Dendritic cell treated with granulocyte-macrophage colony-stimulating factor and Interleukin-4, amounts not matched to agents 40 ng/mL and 50 ng/mL, for 4 days (primary cell): ENCODE data around the gene UQCRC2.
A peak's percentile ranks its signal among the peaks of the same experiment; 100 is the strongest.
"Not testable (repeated sequence)": the region's sequence is repeated elsewhere in the genome, so short reads cannot be mapped to it uniquely, and the experiment has no call there.

Experiments used
- H3K27ac Mint-ChIP-seq: one replicate; pipeline ENCODE4 v1.8.0; 2022; ENCODE audit warnings: mild to moderate bottlenecking, mixed read lengths
- H3K27me3 Mint-ChIP-seq: one replicate; pipeline ENCODE4 v1.8.0; 2022; ENCODE audit warnings: mild to moderate bottlenecking, mixed read lengths
- H3K36me3 Mint-ChIP-seq: one replicate; pipeline ENCODE4 v1.8.0; 2022; ENCODE audit warnings: low read depth, mixed read lengths
- H3K4me1 Mint-ChIP-seq: one replicate; pipeline ENCODE4 v1.8.0; 2022; ENCODE audit warnings: low read depth, mixed read lengths
- H3K4me3 Mint-ChIP-seq: one replicate; pipeline ENCODE4 v1.8.0; 2022; ENCODE audit warnings: mild to moderate bottlenecking, moderate library complexity, mixed read lengths
- H3K9me3 Mint-ChIP-seq: one replicate; pipeline ENCODE4 v1.8.0; 2022; ENCODE audit warnings: mixed read lengths
- intact Hi-C: fragments of 100-400 bp; cut with micrococcal nuclease; formaldehyde crosslinking; loops from one replicate; pipeline ENCODE4 v1.15.0; 2022

Gene UQCRC2

DNA sequence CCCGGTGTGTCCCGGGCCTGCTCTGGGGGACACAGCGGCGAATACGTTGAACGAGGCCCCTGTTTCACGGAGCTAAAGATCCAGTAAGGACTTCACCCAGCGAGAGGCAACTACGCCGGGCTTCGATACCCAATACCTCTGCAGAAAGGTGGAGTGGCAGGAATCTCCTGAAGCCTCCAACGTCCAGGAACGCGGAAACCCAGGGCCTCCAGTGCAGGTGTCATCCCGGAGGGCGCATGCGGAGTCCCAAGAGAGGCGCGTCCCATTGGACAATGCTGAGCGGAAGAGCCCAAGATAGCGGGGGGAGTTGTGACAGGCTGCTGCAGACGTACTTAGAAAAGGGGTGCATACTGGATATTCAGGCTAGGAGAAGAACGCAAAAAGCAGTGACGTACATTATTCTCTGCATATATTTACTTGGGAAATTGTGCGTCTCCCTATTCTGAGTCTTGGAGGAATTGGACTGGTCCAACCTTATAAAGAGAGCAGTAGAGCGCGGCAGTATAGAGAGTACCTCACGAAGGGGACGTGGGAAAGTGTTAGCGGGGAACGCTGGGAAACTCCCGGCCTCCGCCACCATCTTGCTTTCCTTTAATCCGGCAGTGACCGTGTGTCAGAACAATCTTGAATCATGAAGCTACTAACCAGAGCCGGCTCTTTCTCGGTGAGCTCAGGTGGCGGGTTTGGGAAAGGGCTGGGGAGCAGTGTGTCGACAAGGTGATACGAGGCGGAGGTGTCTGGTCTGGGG lies at the start of gene UQCRC2:
TSS of gene UQCRC2 (plus strand) at position 569 of the 748 bp plus-strand sequence. CDS start at position 632, 63 bp downstream.
- H3K27ac Mint-ChIP-seq: peak within 1 kb of the TSS; percentile 100
- peaks cover 55% of the 10 kb centered on the region for H3K36me3 Mint-ChIP-seq
- H3K4me1 Mint-ChIP-seq: peaks cover 32% of the 10 kb centered on the region
- H3K27me3 Mint-ChIP-seq: no peaks in the 10 kb centered on the region
- no peaks in the 10 kb centered on the region for H3K9me3 Mint-ChIP-seq
- peak within 1 kb of the TSS; percentile 93 for H3K4me3 Mint-ChIP-seq
- intact Hi-C loops: loop anchor here (5.0 kb wide), 1 partner anchor 234 kb away; no protein-coding TSS in a partner anchor

DNA sequence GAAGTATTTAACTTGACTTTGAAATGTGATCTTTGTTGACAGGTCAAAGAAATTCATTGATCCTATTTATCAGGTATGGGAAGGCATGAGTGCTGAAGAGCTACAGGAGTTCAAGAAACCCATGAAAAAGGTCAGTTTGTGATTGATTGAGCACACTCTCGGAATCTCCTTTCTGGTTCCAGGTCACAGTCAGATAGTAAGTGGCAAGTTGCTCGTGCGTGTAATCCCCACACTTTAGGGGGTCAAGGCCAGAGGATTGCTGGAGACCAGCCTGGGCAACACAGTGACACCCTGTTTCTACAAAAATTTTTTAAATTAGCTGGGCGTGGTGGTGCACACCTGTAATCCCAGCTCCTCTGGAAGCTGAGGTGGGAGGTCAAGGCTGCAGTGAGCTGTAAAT lies 20.5 kb upstream of the UQCRC2 start:
- H3K4me1 Mint-ChIP-seq: peaks cover 17% of the 10 kb centered on the region
- H3K36me3 Mint-ChIP-seq, H3K27me3 Mint-ChIP-seq, H3K4me3 Mint-ChIP-seq, H3K9me3 Mint-ChIP-seq, H3K27ac Mint-ChIP-seq, intact Hi-C loops: not testable (repeated sequence)

DNA sequence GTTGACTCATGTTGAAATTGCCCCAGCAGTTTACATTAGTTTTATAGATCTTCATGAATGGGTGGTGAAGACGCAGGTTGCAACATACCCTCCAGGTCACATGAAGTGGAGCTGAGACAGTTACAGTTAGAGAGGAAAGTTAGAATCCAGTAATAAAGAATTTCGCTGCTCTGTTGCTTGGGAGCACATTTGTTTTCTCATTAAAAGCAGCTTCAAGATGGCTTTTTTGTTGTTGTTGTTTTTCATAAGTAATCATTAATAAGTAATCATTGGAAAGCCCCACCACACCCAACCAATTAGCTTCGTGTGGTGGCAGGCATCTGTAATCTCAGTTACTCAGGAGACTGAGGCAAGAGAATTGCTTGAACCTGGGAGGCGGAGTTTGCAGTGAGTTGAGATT lies 19.8 kb upstream of the UQCRC2 start:
- H3K36me3 Mint-ChIP-seq, H3K9me3 Mint-ChIP-seq, H3K27me3 Mint-ChIP-seq, H3K27ac Mint-ChIP-seq, intact Hi-C loops, H3K4me3 Mint-ChIP-seq: not testable (repeated sequence)
- peaks cover 19% of the 10 kb centered on the region for H3K4me1 Mint-ChIP-seq

DNA sequence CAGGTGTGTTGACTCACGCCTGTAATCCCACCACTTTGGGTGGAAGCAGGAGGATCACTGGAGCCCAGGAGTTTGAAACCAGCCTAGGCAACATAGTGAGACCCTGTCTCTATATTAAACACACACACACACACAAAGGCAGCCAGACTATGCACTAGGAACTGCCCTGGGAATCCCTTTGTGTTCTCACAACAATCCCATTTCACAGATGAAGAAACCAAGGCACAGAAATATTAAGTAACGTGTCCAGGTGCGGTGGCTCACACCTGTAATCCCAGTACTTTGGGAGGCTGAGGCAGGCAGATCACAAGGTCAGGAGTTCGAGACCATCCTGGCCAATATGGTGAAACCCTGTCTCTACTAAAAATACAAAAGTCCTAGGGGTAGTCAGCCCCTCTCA lies 19.4 kb upstream of the UQCRC2 start:
- peaks cover 19% of the 10 kb centered on the region for H3K4me1 Mint-ChIP-seq
- H3K4me3 Mint-ChIP-seq, H3K27ac Mint-ChIP-seq, H3K9me3 Mint-ChIP-seq, H3K27me3 Mint-ChIP-seq, intact Hi-C loops, H3K36me3 Mint-ChIP-seq: not testable (repeated sequence)

GRCh38 chr16:21936216-21936615 lies 16.9 kb upstream of the UQCRC2 start:
- H3K9me3 Mint-ChIP-seq, H3K4me3 Mint-ChIP-seq, intact Hi-C loops, H3K27me3 Mint-ChIP-seq, H3K36me3 Mint-ChIP-seq, H3K27ac Mint-ChIP-seq: not testable (repeated sequence)
- H3K4me1 Mint-ChIP-seq: peaks cover 19% of the 10 kb centered on the region

DNA sequence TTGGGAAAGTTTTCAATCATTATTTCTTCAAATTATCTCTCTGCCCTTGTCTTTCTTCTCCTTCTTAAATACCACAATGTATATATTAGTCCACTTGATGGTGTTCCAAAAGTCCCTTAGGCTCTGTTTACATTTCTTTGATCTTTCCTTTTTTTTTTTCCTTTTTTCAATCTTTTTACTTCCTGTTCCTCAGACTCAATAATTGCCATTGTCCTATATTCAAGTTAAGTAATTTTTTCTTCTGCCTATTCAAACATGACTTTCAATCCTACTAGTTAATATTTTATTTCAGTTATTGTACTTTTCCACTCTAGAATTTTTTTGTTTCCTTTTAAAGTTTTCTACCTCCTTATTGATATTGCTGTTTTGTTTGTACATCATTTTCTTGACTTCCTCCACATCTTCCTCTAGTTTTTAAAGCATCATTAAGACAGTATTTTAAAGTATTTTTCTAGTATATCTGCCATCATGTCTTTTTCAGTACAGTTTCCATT lies 15.8 kb upstream of the UQCRC2 start:
- Mint-ChIP-seq H3K27ac (no peak overlapping the region), H3K4me1 (peaks cover 19% of the 10 kb centered on the region), H3K27me3 (peaks cover 4% of the 10 kb centered on the region), H3K9me3 (no peaks in the 10 kb centered on the region), H3K4me3 (no peak overlapping the region), H3K36me3 (no peaks in the 10 kb centered on the region)
- intact Hi-C loops: no loop called here

DNA sequence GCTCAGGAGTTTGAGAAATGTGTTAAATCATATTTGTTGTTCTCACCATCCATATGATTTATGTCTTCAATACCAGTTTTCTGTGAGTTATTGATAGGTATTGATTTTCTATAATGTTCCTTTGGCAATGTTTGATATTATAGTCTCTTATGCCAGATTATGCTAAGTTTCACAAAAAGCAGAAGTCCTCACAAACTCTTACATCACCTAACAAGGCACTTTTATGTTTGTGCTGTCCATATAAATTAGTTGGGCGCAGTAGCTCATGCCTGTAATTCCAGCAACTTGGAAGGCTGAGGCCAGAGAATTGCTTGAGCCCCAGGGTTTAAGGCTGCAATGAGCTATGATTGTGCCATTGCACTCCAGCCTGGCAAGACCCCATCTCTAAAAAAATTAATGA lies 12.6 kb upstream of the UQCRC2 start:
- Mint-ChIP-seq H3K27me3 (no peaks in the 10 kb centered on the region), H3K4me3 (no peak overlapping the region), H3K9me3 (no peaks in the 10 kb centered on the region), H3K36me3 (no peaks in the 10 kb centered on the region), H3K4me1 (peaks cover 9% of the 10 kb centered on the region), H3K27ac (no peak overlapping the region)
- intact Hi-C loops: no loop called here

DNA sequence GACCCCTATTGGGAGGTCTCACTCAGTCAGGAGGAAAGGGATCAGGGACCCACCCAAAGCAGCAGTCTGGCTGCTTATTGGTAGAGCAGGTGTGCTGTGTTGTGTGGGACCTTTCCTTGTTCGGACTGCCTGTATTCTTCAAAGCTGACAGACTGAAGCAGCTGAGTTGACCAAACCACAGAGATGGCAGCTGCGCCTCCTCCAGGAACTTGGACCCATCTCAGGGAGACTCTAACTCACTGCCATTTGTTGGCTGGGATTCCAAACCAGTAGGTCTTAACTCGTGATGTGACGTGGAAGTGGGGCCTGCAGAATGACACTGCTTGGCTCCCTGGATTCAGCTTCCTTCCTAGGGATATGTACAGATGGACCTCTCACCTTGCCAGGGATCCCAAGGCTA lies 9.6 kb upstream of the UQCRC2 start:
- Mint-ChIP-seq H3K4me1 (no peaks in the 10 kb centered on the region), H3K27ac (no peak overlapping the region), H3K9me3 (no peaks in the 10 kb centered on the region), H3K36me3 (peaks cover 3% of the 10 kb centered on the region), H3K27me3 (peaks cover 2% of the 10 kb centered on the region), H3K4me3 (no peak overlapping the region)
- intact Hi-C loops: no loop called here

- H3K9me3 Mint-ChIP-seq: no peaks in the 10 kb centered on the region
- intact Hi-C loops: no loop called here
- no peak overlapping the region for H3K27ac Mint-ChIP-seq
- peaks cover 2% of the 10 kb centered on the region for H3K27me3 Mint-ChIP-seq
- peaks cover 13% of the 10 kb centered on the region for H3K4me1 Mint-ChIP-seq
- H3K36me3 Mint-ChIP-seq: peaks cover 14% of the 10 kb centered on the region
- no peak overlapping the region for H3K4me3 Mint-ChIP-seq
Measured at GRCh38 chr16:21946889-21947635, 6.1 kb upstream of the UQCRC2 start.

- Mint-ChIP-seq H3K4me1 (peaks cover 21% of the 10 kb centered on the region), H3K4me3 (no peak overlapping the region), H3K36me3 (peaks cover 30% of the 10 kb centered on the region), H3K27ac (no peak overlapping the region), H3K27me3 (peaks cover 2% of the 10 kb centered on the region), H3K9me3 (no peaks in the 10 kb centered on the region)
- intact Hi-C loops: loop anchor here (5.0 kb wide), 1 partner anchor 238 kb away; no protein-coding TSS in a partner anchor
Measured at GRCh38 chr16:21949713-21950260, 3.4 kb upstream of the UQCRC2 start.

DNA sequence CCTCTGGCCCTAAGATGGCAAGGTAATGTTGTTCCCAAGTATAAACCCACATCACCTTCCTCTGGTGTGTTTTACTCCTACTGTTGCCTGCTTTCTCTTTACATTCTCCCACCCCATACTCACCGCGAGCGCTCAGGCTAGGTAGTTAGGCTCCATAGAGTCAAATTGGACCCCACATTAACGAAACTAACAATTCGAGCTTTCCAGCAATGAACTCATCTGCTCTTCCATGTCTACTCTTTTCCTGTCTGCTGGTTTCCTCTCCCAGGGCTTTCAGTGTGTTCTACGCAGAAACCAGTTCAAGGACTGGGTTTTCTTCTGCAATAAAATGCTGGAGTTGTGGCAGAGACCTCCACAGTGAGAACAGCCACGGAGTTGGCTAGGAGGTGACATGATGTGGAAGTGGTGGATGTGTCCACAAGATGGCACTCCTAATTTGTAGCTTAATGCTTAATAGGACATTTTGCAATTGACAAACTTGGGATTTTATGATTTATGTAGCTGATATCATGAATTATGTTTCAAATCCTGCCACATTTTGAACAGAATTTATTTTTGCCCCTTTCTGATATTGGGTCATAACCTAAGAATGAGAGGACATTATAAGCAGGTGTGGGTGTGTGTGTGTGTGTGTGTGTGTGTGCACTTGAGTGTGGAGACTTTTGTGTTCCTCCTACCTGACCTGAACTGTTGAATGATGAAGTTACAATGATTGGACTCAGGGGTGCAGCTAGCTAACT lies 2.2 kb upstream of the UQCRC2 start:
- Mint-ChIP-seq H3K9me3 (no peaks in the 10 kb centered on the region), H3K27me3 (peaks cover 2% of the 10 kb centered on the region), H3K27ac (peak overlapping the region; percentile 44), H3K4me3 (no peak overlapping the region), H3K36me3 (peaks cover 35% of the 10 kb centered on the region), H3K4me1 (peaks cover 21% of the 10 kb centered on the region)
- intact Hi-C loops: loop anchor here (5.0 kb wide), 1 partner anchor 236 kb away; no protein-coding TSS in a partner anchor

DNA sequence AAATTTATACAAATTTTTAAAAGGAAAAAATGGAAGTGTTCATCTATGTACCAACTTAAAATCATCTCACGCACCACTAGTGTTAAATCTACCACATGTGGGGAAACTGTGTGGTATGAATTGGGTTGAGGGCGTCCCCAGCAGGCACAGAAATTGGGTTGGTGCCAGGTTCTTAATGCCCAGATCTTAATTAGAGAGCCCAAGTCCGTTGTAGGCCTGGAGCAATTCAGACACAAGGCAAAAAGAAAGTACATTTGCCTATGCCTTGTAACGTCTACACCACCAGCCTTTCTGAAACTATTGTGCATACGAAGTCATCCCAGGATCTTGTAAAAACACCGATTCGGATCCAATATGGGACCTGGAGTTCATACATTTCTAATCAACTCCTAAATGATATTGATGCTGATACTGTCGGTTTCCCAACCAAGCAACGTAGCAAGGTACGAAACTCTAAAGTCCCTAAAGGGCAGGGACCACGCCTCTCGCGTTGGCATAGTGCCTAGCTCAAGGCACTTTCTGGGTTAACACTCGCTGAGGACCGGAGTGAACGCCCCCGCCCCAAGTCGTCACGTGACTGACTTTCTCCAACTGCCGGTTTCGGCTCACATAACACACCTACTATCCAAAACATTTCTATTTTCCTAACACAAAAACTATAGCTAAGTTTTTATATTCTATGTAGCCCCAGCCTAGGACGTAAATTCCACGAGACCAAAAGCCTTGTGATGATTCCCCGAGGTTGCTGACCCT lies 945 bp upstream of the UQCRC2 start:
- intact Hi-C loops: loop anchor here (5.0 kb wide), 1 partner anchor 235 kb away; no protein-coding TSS in a partner anchor
- H3K27me3 Mint-ChIP-seq: peaks cover 2% of the 10 kb centered on the region
- peak overlapping the region; percentile 100 for H3K27ac Mint-ChIP-seq
- peak overlapping the region; percentile 93 for H3K4me3 Mint-ChIP-seq
- peaks cover 48% of the 10 kb centered on the region for H3K36me3 Mint-ChIP-seq
- H3K9me3 Mint-ChIP-seq: no peaks in the 10 kb centered on the region
- H3K4me1 Mint-ChIP-seq: peaks cover 25% of the 10 kb centered on the region

GRCh38 chr16:21953541-21953902 lies 361 bp downstream of the UQCRC2 start:
- no peaks in the 10 kb centered on the region for H3K27me3 Mint-ChIP-seq
- H3K4me3 Mint-ChIP-seq: peak overlapping the region; percentile 93
- peaks cover 32% of the 10 kb centered on the region for H3K4me1 Mint-ChIP-seq
- H3K36me3 Mint-ChIP-seq: peaks cover 59% of the 10 kb centered on the region
- intact Hi-C loops: loop anchor here (5.0 kb wide), 1 partner anchor 234 kb away; no protein-coding TSS in a partner anchor
- no peaks in the 10 kb centered on the region for H3K9me3 Mint-ChIP-seq
- peak overlapping the region; percentile 100 for H3K27ac Mint-ChIP-seq
